Heart left ventricle (tissue), 13 donors: ENCODE measurements around the gene RAMP2.

Experiments used
- POLR2A ChIP-seq, 2 donors: fragments of 450-650 bp; IDR thresholded peaks; one replicate each; pipeline ENCODE4 v1.6.1; 2017; ENCODE audit warnings: antibody characterized with exemption in 2 of 2, mild to moderate bottlenecking in 2 of 2, moderate library complexity in 2 of 2
- TF ChIP-seq, protein P1 (sequence below), 12 donors: fragments of 200-600 bp; sonication (generic) in 4 of 12; IDR thresholded peaks; one replicate each; pipeline versions ENCODE4 v1.5.0 to v1.8.0; 2018 to 2022; ENCODE audit warnings: antibody characterized with exemption in 12 of 12, mild to moderate bottlenecking in 5 of 12
- donor health status: ischemic (EF 13 %, LVEDD 7.1; RV severe dilation, severe dysfunction).
- donor health status: DM: no; HTN: yes; CAD: no.
- donor health status: DM: no; HTN: no; CAD: no.
- donor health status: ischemic (EF 25% LVEDD 6.9; RV normal size, moderate dysfunction).
- donor health status: ischemic (EF 25% LVEDD 5.7; RV mildly dilated, moderate dysfunction).
- donor health status: ischemic (EF 35%, LVEDD 5.7; RV mildly dilated, moderate dysfunction).
- donor health status: nonischemic (EF 11% LVEDD 7.7; RV severe dilation, severe dysfunction).
- donor health status: DM: yes; HTN: yes; CAD: no.
- donor health status: PGD.
- donor health status: ischemic (EF 29% LVEDD 5.4; RV normal size, mild dysfunction).
- donor health status: nonischemic (EF 23%, LVEDD 6.1; RV moderate dilation, normal function).

DNA sequence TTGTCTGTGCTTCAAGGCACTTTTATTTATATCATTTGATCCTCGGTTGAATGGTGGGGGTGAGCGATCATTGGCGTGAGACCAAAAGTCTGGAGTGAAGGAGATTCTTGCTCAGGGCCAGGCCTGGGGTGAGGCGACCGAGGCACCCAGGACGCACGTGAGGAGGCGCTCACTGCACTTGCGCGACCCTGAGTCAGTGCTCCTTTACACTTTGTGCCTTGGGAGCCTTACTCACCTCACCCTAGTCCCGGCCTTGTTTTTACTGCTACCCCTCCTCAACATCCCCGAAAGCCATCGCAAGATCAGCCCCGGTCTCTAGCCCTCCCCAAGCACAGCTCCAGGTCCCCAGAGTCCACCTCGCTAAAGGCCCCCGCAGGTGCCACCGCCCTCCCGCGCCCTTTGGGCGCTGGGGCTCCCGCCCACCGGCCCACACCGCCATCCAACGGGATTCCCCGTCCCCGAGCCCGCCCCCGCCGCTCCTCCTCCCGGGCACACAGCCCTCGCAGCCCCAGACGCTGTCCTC, 16.7 kb upstream of the RAMP2 start:
- TF ChIP-seq, protein P1, sequence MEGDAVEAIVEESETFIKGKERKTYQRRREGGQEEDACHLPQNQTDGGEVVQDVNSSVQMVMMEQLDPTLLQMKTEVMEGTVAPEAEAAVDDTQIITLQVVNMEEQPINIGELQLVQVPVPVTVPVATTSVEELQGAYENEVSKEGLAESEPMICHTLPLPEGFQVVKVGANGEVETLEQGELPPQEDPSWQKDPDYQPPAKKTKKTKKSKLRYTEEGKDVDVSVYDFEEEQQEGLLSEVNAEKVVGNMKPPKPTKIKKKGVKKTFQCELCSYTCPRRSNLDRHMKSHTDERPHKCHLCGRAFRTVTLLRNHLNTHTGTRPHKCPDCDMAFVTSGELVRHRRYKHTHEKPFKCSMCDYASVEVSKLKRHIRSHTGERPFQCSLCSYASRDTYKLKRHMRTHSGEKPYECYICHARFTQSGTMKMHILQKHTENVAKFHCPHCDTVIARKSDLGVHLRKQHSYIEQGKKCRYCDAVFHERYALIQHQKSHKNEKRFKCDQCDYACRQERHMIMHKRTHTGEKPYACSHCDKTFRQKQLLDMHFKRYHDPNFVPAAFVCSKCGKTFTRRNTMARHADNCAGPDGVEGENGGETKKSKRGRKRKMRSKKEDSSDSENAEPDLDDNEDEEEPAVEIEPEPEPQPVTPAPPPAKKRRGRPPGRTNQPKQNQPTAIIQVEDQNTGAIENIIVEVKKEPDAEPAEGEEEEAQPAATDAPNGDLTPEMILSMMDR (IDR thresholded peaks at IDR 0.05), result peak in 1 of 12 donors; percentile 10
- TF ChIP-seq POLR2A (IDR thresholded peaks at IDR 0.05), result no peak
